K562 (cell line): ENCODE data around the gene ATAD2B. TPM values are rescaled to one million over a fixed set of nuclear protein-coding genes. Genes with fewer than 3 reads are reported as not detected.

Source experiments
- BACH1 ChIP-seq: fragments of 200-800 bp; sonication (Bioruptor generic); IDR thresholded peaks from 2 replicates; pipeline ENCODE4 v1.6.1; 2016; ENCODE audit warnings: missing genetic modification characterization, missing compliant biosample characterization
- EP400 ChIP-seq: fragments of 450-650 bp; IDR thresholded peaks from 2 replicates; pipeline ENCODE4 v1.6.1; 2017; ENCODE audit warnings: antibody characterized with exemption, mild to moderate bottlenecking, moderate library complexity
- ETV6 ChIP-seq, 3 experiments: fragments of 150-350 bp in 1 of 3; sonication (generic) in 1 of 3; formaldehyde crosslinking in 1 of 3; IDR thresholded peaks; 2 replicates each; pipeline versions ENCODE4 v1.6.1 to v1.8.0; 2014 to 2022; ENCODE audit warnings: borderline replicate concordance in 2 of 3, low read depth in 2 of 3, antibody characterized with exemption in 1 of 3, low read length in 1 of 3, mild to moderate bottlenecking in 1 of 3, missing genetic modification reagents in 1 of 3
- LEF1 ChIP-seq: fragments of 450-650 bp; IDR thresholded peaks from 2 replicates; pipeline ENCODE4 v1.6.1; 2016; ENCODE audit warnings: mild to moderate bottlenecking
- MEF2D ChIP-seq: conservative IDR thresholded peaks from 2 replicates; pipeline ENCODE4 v1.6.1; 2016; ENCODE audit warnings: low read depth, missing genetic modification characterization, missing compliant biosample characterization
- MLX ChIP-seq, 2 experiments: fragments of 450-650 bp in 1 of 2; sonication (generic) in 1 of 2; formaldehyde crosslinking; conservative IDR thresholded peaks; 2 replicates each; pipeline versions ENCODE4 v1.4.0 to v1.8.1; 2020 to 2022; ENCODE audit warnings: mild to moderate bottlenecking in 1 of 2, missing genetic modification reagents in 1 of 2
- MYNN ChIP-seq, 2 experiments: sonication (generic); formaldehyde crosslinking in 1 of 2; IDR thresholded peaks; 2 replicates each; pipeline versions ENCODE4 v1.5.0 to v1.6.1; 2016 to 2020; ENCODE audit warnings: antibody characterized with exemption in 1 of 2, missing genetic modification reagents in 1 of 2
- POLR2G ChIP-seq: fragments of 200-400 bp; formaldehyde crosslinking; IDR thresholded peaks from 2 replicates; pipeline ENCODE4 v1.6.1; 2017; ENCODE audit warnings: low read depth, mild to moderate bottlenecking, antibody characterized with exemption, low read length, moderate library complexity
- POU5F1 ChIP-seq: fragments of 150-350 bp; IDR thresholded peaks from 2 replicates; pipeline ENCODE4 v1.6.1; 2014; ENCODE audit warnings: borderline replicate concordance, low read length, low read depth, mild to moderate bottlenecking; ENCODE audit not compliant: partially characterized antibody
- RB1 ChIP-seq: fragments of 450-650 bp; IDR thresholded peaks from 2 replicates; pipeline ENCODE4 v1.6.1; 2017; ENCODE audit warnings: low read depth, mild to moderate bottlenecking
- STAT5B ChIP-seq: fragments of 250-450 bp; sonication (Bioruptor Pico); IDR thresholded peaks from 2 replicates; pipeline ENCODE4 v1.8.0; 2021; ENCODE audit warnings: mild to moderate bottlenecking, inconsistent platforms
- TAF9B ChIP-seq: fragments of 450-650 bp; IDR thresholded peaks from 2 replicates; pipeline ENCODE4 v1.6.1; 2018; ENCODE audit warnings: mild to moderate bottlenecking; ENCODE audit not compliant: partially characterized antibody
- TEAD2 ChIP-seq: fragments of 450-650 bp; IDR thresholded peaks from 2 replicates; pipeline ENCODE4 v1.6.1; 2016; ENCODE audit warnings: missing genetic modification characterization, control low read depth, missing compliant biosample characterization
- TRIM24 ChIP-seq, 2 experiments: fragments of 450-650 bp; IDR thresholded peaks; 2 replicates each; pipeline ENCODE4 v1.6.1; 2016
- ZNF232 ChIP-seq: sonication (generic); formaldehyde crosslinking; IDR thresholded peaks from 2 replicates; pipeline ENCODE4 v1.8.0; 2022; ENCODE audit warnings: mild to moderate bottlenecking, missing genetic modification reagents
- ZNF561 ChIP-seq: fragments of 450-650 bp; formaldehyde crosslinking; conservative IDR thresholded peaks from 2 replicates; pipeline ENCODE4 v1.4.0; 2020; ENCODE audit warnings: mild to moderate bottlenecking, moderate library complexity
- ZNF699 ChIP-seq: fragments of 250-450 bp; sonication (Bioruptor Pico); IDR thresholded peaks from 2 replicates; pipeline ENCODE4 v1.8.0; 2021; ENCODE audit warnings: mild to moderate bottlenecking, moderate library complexity; ENCODE audit not compliant: insufficient replicate concordance
- ZNF778 ChIP-seq: fragments of 450-650 bp; formaldehyde crosslinking; IDR thresholded peaks from 2 replicates; pipeline ENCODE4 v1.4.0; 2020; ENCODE audit warnings: mild to moderate bottlenecking, moderate library complexity
- ZNF79 ChIP-seq: fragments of 250-450 bp; sonication (Bioruptor Pico); IDR thresholded peaks from 2 replicates; pipeline ENCODE4 v1.4.0; 2020; ENCODE audit warnings: low read depth, mild to moderate bottlenecking, moderate library complexity
- polyA plus RNA-seq, 8 experiments: library from polyadenylated mRNA; depleted of rRNA in 4 of 8; stranded (reverse) in 5 of 8; unstranded in 3 of 8; fragments of >200 nt; fragmentation: Nextera tagmentation in 2 of 8; fragmentation: Illumina TruSeq in 1 of 8; extraction: Ambion mirVana in 2 of 8; extraction: Trizol in 1 of 8; gene quantifications; 2 replicates each; pipeline versions ENCODE4 v1.2.1 to v1.2.3, GENCODE V29; 2011 to 2014; ENCODE audit warnings: inconsistent platforms in 1 of 8, missing spikeins in 1 of 8
- total RNA-seq, 7 experiments: library from RNA; depleted of rRNA in 6 of 7; stranded (reverse); fragments of >200 nt in 6 of 7; fragmentation: Illumina TruSeq in 2 of 7; extraction: Trizol in 2 of 7; gene quantifications; 2 replicates each; pipeline versions ENCODE4 v1.2.1 to v1.2.3, GENCODE V29; 2011 to 2021; ENCODE audit warnings: low replicate concordance in 1 of 7
- TF ChIP-seq, protein P1 (sequence below), 2 experiments: fragments of 250-450 bp in 1 of 2; fragments of 450-650 bp in 1 of 2; sonication (Bioruptor Pico) in 1 of 2; IDR thresholded peaks; 2 replicates each; pipeline versions ENCODE4 v1.6.1 to v1.8.0; 2016 to 2021; ENCODE audit warnings: mild to moderate bottlenecking in 2 of 2, moderate library complexity in 2 of 2, missing compliant biosample characterization in 1 of 2, missing genetic modification characterization in 1 of 2
- TF ChIP-seq, protein P2 (sequence below): sonication (generic); formaldehyde crosslinking; IDR thresholded peaks from 2 replicates; pipeline ENCODE4 v1.8.0; 2023; ENCODE audit warnings: missing genetic modification reagents, mild to moderate bottlenecking, borderline replicate concordance

ATAD2B gene
- total and polyA plus RNA-seq, 9 of the 15 experiments (the other 6 are each of a cell fraction or from before 2014, with no cell fraction given) = 3.2 to 21.6 (median 11.4) TPM

- no peak for TF ChIP-seq ZNF699 (CRISPR knock-in tag)
- TF ChIP-seq ZNF561 (CRISPR knock-in tag) = no peak
- TF ChIP-seq STAT5B (CRISPR knock-in tag) = no peak
- no peak for TF ChIP-seq TRIM24 (IDR thresholded peaks at IDR 0.05)
- TF ChIP-seq BACH1 = no peak
- TF ChIP-seq POU5F1 = no peak
- TF ChIP-seq, protein P1, sequence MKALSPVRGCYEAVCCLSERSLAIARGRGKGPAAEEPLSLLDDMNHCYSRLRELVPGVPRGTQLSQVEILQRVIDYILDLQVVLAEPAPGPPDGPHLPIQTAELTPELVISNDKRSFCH (CRISPR knock-in tag; IDR thresholded peaks at IDR 0.05) = no peak
- TF ChIP-seq, protein P1 (tag; IDR thresholded peaks at IDR 0.05) = peak; percentile 58; the same call in 1 of the 2 replicates
- TF ChIP-seq EP400 = peak; percentile 88
- no peak for TF ChIP-seq TEAD2 (tag)
- TF ChIP-seq ZNF778 (CRISPR knock-in tag) = no peak
- no peak for TF ChIP-seq MEF2D (tag)
- TF ChIP-seq, protein P2, sequence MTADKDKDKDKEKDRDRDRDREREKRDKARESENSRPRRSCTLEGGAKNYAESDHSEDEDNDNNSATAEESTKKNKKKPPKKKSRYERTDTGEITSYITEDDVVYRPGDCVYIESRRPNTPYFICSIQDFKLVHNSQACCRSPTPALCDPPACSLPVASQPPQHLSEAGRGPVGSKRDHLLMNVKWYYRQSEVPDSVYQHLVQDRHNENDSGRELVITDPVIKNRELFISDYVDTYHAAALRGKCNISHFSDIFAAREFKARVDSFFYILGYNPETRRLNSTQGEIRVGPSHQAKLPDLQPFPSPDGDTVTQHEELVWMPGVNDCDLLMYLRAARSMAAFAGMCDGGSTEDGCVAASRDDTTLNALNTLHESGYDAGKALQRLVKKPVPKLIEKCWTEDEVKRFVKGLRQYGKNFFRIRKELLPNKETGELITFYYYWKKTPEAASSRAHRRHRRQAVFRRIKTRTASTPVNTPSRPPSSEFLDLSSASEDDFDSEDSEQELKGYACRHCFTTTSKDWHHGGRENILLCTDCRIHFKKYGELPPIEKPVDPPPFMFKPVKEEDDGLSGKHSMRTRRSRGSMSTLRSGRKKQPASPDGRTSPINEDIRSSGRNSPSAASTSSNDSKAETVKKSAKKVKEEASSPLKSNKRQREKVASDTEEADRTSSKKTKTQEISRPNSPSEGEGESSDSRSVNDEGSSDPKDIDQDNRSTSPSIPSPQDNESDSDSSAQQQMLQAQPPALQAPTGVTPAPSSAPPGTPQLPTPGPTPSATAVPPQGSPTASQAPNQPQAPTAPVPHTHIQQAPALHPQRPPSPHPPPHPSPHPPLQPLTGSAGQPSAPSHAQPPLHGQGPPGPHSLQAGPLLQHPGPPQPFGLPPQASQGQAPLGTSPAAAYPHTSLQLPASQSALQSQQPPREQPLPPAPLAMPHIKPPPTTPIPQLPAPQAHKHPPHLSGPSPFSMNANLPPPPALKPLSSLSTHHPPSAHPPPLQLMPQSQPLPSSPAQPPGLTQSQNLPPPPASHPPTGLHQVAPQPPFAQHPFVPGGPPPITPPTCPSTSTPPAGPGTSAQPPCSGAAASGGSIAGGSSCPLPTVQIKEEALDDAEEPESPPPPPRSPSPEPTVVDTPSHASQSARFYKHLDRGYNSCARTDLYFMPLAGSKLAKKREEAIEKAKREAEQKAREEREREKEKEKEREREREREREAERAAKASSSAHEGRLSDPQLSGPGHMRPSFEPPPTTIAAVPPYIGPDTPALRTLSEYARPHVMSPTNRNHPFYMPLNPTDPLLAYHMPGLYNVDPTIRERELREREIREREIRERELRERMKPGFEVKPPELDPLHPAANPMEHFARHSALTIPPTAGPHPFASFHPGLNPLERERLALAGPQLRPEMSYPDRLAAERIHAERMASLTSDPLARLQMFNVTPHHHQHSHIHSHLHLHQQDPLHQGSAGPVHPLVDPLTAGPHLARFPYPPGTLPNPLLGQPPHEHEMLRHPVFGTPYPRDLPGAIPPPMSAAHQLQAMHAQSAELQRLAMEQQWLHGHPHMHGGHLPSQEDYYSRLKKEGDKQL (CRISPR knock-in tag) = no peak
- no peak for TF ChIP-seq ZNF79 (CRISPR knock-in tag)
- TF ChIP-seq LEF1 = no peak
- TF ChIP-seq TAF9B = peak; percentile 80
- TF ChIP-seq RB1 = peak; percentile 98
- TF ChIP-seq MYNN (IDR thresholded peaks at IDR 0.05) = no peak; the same call in 1 of the 2 replicates
- TF ChIP-seq MYNN (CRISPR knock-in tag; IDR thresholded peaks at IDR 0.05) = no peak
- TF ChIP-seq ETV6 (IDR thresholded peaks at IDR 0.05; ENCODE audit: borderline replicate concordance in 1 of 2, low read depth in 2 of 2, low read length in 1 of 2) = no peak
- peak; percentile 33; the same call in 1 of the 2 replicates for TF ChIP-seq ETV6 (CRISPR knock-in tag; IDR thresholded peaks at IDR 0.05; ENCODE audit: borderline replicate concordance)
- peak; percentile 97 for TF ChIP-seq POLR2G
- no peak for TF ChIP-seq ZNF232 (CRISPR knock-in tag)
- TF ChIP-seq MLX (CRISPR knock-in tag; conservative IDR thresholded peaks at IDR 0.05) = no peak
These were observed at the start of gene ATAD2B (continued) for GRCh38 chr2:23926750-23927571.
